Activated CD4-positive, alpha-beta T cell treated with anti-CD3 and anti-CD28 coated beads, Interleukin-2, amount 50 U/mL, for 48 hours (primary cell): ENCODE results near the gene UCMA.
A peak's percentile ranks its signal among the peaks of the same experiment; 100 is the strongest.

ENCODE experiments used
- DNase-seq, 2 experiments: peaks; one replicate each; pipeline ENCODE4 v3.0.0-alpha.2; 2020

UCMA gene

GRCh38 chr10:13184730-13185514, 49.3 kb downstream of the UCMA start:
- DNase-seq, result no peak

GRCh38 chr10:13184276-13184675, 49.9 kb downstream of the UCMA start:
- no peak for DNase-seq

GRCh38 chr10:13183625-13184024, 50.5 kb downstream of the UCMA start:
- no peak for DNase-seq

GRCh38 chr10:13182424-13182823, 51.8 kb downstream of the UCMA start:
- DNase-seq, result no peak

GRCh38 chr10:13180788-13181187, 53.4 kb downstream of the UCMA start:
- peak; percentile 15 to 24 for DNase-seq

GRCh38 chr10:13173616-13174015, 60.6 kb downstream of the UCMA start:
- no peak for DNase-seq
